ENCODE results near the gene ZNF664.

GRCh38 chr12:124037331-124037730, 64.3 kb downstream of the ZNF664 start:
- TF ChIP-seq CTCF (IDR thresholded peaks at IDR 0.05) (no peak), POLR2A (IDR thresholded peaks at IDR 0.05) (no peak)
